HT1080 (cell line): ENCODE results near the gene TEX2. TPM values are rescaled to one million over a fixed set of nuclear protein-coding genes. Genes with fewer than 3 reads are reported as not detected.
"Not testable (repeated sequence)": the region's sequence is repeated elsewhere in the genome, so short reads cannot be mapped to it uniquely, and the experiment has no call there.

Source experiments
- DNase-seq: peaks from one replicate; pipeline ENCODE4 v3.0.0-alpha.2; 2015; ENCODE audit warnings: low read depth
- total RNA-seq: library from RNA; depleted of rRNA; stranded (reverse); fragments of >200 nt; shearing (Covaris generic); gene quantifications from 2 replicates; pipeline ENCODE4 v1.2.3, GENCODE V29; 2014

The TEX2 gene
- total RNA-seq, 1 experiment from 2014 or later = 15.2 TPM

DNA sequence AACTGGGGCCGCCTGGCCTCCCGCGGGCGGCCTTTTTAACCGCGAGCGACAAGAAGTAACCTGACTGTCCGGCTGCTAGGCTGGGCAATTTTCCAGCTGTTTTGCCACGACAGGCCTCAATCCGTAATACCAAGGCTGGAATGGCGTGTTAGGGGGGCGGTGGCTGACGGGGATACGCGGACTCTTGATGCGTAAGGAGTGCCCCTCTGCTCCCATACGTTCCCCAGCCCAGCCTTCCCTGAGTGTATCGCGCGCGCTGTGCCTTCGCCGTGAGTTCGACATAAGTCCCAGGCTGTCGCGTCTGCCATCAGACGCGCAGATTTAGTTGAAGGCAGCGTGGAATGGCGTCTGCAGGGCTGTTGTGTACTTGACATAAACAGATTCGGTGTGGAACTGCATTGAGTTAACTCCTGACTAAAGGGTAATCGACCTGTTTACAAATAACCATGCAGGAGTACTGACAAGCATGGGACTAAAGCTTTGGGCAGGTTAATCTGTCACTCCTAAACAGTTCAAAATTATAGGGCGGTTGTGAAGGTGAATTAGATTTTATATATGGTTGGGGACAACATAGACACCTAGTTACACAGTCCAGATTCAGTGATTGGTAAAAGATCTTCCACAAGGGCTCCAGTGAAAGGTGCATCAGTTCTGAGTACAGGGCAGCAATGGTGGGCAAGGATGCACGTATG, 116.5 kb downstream of the TEX2 start:
- DNase-seq = peak; percentile 38

DNA sequence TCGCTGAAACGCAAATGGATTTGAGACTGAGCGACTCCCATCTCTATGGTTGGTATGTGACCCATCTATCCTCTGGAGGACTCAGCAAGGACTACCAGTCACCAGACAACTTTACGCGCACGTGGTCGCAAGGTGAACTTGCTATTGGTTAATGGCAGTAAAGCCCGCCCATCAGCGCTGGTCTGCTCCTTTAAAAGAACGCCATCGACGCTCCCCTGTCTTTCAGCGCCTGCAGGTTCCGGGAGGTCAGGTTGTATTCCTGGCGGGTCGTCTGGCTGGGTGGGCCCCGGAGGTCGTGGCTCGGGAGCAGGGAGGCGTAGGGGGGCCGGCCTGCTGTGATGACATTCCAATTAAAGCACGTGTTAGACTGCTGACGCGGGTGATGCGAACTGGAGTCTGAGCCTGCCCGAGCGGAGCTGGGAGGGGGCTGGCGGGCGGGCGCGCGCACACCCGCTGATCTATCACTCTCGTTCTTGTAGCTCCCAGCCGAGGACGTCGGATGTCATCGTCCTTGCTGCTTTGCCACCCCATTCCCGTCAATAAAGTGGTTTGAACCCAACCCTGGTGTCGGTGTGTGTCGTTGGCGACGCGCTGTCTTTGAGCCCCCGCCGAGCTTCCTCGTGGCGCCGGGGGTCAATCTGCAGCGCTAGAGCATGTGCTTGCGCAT, 117.2 kb downstream of the TEX2 start:
- DNase-seq = peak; percentile 98

DNA sequence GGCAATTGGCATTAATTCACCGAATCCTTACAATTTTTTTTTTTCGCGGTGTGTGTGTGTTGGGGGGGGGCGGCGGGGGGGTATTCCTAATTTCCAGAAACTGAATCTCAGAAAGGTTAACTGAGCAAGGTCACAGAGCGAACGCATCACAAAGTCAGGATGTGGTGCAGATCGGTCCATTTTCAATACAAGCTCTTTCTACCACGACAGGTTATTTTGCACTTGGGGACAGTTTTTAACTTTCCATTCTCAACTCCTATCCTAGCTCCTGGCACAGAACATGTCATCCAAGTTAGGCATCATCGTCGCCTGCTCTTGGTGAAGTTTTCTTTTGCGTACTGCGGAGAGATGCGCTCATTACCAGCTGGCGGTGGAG, 117.7 kb downstream of the TEX2 start:
- DNase-seq = no peak

DNA sequence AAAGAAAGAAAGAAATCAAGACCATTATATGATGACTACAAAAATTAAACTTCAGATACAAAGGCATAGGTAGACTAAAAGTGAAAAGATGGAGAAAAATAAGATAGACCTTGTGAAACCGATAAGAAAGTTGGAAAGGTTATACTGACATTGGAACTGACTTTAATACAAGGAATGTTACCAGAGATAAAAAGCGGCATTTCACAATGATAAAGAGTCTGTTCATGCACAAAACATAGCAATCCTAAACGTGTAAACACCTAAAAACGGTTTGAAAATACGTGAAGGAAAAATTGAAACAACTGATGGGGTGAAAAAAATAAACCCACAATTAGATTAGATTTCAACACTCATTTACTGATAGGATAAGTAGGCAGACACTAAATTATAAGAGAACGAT, 123.5 kb downstream of the TEX2 start:
- no peak for DNase-seq

DNA sequence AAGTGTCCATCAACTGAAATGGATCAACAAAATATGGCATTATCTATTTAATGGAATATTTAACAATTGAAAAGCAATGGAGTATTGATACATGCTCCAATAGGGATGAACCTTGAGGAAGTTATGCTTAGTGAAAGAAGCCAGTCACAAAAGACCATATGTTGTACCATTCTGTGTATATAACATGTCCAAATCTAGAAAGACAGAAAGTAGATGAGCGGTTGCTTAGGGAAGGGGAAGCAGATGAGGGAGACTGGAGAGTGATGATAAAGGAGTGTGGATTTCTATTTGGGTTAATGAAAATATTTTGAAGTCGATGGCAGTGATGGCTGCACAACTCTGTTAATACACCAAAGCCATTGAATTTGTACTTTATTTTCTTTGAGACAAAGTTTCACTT, 124.6 kb downstream of the TEX2 start:
- no peak for DNase-seq

DNA sequence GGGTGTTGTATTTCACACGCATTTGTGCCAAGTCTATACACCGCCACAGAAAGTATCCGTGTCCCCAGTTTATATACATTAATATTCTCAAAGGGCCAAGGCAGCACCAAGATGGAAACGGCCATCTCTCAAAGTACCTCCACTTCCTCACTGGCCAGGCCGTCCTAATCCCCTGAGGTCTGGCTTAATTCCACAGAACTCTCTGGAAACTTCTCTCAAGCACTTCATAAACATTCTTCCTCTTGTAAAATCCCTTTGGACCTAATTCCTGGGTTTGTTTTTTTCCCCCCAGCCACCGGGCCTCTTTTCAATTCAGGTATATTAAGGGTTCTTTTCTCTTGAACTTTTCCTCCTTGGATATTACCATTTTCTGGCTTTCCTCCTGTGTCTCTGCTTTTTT, 128.1 kb downstream of the TEX2 start:
- no peak for DNase-seq

DNA sequence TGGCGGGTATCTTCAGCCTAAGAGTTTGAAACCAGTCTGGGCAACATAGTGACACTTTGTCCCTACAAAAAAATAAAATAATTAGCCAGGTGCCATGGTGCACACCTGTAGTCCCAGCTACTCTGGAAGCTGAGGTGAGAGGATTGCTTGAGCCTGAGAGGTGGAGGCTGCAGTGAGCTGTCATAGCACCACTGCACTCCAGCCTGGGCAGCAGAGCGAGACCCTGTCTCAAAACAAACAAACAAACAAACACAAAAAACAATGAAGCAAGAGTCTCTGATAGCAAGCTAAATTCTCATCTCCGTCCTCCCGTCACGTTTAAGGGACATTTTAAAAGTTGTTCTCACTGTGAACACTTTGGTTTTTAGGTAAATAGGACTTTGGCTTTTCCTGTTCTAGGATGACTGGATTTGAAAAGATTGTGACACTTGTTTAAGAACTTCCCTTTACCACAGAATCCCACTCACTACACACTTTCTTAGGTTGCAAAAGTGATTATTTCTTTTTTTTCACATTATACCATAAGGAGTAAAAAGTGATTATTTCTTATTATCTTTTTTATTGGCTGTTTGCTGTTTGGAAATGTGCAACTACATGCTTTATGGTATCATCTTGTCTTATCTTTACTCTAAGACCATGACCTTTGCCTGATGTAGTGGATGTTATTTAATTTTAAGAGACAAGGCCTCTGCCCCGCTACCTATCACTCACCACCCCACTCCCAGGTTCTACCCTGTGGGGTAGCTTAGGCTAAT, 128.7 kb downstream of the TEX2 start:
- no peak for DNase-seq

DNA sequence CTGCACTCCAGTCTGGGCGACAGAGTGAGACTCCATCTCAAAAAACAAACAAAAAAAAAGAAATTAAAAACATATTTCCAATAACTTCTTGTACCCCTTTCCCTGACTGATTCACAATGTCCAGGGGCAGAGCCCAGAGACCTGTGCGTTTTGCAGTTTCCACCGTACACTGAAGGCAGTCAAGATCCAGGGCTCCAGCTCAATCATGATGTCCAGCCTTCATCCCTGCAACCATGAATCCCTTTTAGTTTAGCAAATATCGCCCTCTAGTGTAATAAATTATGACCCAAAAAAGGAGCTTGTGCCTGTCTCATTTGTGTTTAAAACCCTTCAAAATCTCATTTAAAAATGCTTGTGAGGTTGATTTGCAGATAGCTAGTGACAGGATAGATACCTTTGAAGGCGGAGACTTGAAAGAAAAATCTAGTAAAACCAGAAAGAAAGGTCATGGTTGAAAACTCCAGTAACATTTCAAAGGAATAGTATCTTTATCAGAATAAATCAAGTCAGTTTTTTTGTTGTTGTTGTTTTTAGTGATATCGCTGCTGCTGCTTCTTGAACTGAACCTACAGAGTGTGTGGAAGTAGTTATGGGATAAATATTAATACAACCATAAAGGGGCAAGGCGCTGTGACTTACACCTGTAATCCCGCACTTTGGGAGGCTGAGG, 129.4 kb downstream of the TEX2 start:
- DNase-seq = peak; percentile 75

DNA sequence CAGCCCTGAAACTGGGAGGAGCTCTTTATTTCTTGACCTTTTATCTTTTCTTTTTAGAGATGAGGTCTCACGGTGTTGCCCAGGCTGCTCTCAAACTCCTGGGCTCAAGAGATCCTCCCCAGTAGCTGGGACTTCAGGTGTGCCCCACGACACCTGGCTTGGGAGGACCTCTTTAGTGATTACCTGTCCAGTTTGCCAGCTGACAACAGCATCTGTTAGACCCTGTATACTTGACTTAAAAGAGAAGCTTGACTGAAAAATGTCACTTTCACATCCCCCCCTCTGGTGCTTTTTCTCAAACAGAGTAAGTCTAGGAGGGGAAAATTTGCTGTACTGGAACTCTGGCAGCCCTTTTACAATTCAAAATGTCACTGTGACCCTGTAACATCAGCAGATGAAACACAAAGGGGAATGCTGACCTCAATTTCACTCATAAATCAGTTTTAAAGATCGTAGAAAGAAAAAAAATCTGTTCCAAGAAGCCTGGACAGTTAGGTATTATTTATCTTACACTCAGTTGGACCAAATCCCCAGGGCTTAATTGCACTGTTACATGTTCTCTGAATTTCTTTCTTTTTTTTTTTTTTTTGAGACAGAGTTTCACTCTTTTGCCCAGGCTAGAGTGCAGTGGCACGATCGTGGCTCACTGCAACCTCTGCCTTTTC, 131.3 kb downstream of the TEX2 start:
- DNase-seq = no peak

DNA sequence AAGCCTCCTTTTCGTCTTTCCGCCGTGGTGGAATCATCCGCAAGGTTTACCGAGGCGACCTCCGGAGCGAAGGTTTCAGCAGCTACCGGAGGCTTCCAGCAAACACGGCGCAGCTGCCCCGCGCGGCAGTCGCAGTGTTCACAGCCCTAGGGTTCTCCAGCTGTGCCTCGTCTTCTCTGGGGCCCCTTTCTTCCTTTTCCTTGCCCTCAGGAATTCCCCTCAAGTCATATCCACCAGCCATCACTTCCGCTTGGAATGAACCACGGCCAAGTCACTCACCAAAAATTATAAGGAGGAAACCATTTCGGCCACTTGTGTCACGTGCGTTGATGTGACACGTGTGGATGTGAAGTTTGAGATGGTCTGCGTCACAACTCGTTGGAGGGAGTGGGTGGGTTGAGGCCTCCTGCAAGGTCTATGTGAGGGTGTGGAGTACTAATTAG, 132.5 kb downstream of the TEX2 start:
- DNase-seq = no peak

DNA sequence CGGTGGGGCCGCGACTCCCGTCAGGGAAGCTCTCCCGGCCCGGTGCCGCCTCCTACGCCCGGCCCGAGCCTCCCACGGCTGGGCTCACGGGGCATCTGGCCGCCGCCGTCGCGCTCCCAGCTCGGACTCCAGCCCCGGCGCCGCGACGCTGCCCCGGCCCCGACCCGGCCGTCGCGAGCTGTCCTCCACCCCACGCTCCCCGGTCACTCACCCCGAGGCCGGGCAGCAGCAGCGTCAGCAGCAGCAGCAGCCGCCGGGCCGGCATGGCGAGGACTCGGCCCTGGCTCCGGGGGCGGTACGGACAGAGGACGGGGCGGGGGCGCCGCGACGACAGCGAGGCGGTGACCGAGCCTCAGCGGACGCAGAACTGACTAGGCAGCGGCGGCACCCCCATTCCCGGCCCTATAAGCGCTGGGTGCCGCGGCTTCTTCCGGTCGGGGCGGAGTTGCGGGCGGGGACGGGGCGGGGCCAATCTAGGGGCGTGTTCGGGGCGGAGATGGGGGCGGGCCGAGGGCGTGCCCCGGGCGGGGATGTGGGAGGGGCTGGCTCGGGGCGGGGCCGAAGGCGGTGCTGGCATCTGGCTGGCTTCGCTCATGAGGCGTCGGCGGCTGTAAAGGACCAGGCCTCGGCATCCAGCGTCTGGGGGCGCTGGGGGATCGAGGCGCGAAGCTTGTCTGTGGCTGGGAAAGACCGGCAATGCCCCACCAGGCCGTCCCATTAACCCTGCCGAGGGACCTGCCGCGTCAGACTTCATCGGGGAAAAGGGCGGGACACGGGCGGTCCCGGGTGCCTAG, 133.1 kb downstream of the TEX2 start, which contains the start of gene ERN1:
Gene ERN1 (minus strand): TSS at position 380 of the 794 bp plus-strand sequence. CDS start 115 bp downstream, at position 265.
- peak; percentile 80 for DNase-seq

DNA sequence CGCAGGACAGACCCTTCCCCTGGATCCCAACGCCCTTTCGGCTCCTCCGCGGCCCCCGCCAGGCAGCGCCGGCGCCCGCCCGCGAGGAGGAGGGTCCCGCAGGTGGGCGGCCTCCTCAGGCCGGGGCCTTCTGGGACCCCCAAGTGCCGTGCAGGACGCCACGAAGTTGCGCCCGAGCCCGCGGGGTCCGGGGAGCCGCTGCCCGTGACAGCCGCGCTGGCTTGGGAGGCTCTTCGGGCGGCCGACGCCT, 133.6 kb downstream of the TEX2 start:
- no peak for DNase-seq

DNA sequence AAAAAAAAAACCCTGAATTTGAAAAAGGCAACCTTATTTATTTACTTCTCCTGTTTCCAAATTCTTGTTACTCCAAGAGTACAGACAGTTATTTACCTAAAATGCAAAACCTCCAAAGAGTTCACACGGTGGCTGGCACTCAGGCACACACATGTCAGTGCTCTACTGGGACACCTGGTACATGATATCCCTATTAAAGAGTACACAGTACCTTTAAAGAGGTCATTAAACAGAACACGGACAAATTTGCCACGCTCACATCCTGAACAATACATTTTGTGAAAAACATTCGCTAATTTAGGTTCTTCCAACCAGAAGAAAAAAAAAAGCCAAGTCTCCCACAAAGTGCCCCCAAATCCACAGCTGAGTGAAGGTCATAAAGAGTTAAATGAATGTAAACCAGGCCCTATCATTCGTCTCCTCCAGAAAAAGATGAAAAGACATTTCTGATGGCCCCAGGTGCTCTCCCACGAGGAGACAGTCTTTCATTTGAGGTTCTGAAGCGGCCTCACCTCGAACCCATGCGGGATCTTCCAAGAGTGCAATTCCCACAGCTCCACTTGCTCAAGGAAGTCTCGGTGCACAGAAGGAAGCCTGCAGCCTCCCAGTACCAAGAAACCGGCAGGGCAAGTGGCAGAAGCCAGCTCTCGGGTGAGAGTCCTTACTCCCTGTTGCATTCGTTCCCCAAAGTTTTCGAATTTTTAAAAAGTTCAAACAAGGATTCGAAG, 134.1 kb downstream of the TEX2 start:
- DNase-seq = peak; percentile 27

DNA sequence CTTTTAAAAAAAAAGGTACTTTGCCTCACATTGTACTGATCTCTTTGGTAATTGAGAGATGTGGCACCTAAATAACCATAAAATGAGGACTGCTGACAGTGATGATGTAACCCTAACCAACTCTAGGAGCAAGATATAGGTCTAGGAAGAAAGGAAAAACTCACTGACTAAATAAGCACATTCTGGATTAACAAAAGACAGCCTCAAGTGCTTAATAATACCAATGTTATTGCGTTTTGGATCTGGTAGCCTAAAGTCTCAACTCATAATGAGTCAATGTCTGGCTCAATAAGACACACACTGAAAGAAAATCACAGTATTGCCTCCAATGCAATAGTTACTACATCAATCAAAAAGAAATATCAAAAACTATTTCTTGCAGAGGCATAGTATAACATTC, 136.1 kb downstream of the TEX2 start:
- no peak for DNase-seq

DNA sequence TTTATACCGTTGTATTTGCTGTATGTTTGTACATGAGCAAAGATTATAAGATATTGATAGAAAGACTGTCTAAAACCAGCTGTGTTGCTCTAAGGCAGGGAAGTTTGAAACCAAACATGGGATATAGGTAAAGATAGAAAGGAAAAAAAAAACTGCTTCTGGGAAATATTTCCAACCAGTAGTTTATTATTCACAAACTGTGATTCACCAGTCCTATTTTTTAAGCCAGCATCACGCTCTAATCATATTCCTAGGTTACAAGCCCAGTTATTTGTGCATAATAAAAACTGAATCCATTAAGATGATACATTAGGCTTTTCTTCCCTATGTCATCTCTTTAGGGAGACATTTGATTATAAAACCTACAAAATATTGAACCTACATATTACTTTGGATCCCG, 137.1 kb downstream of the TEX2 start:
- no peak for DNase-seq

DNA sequence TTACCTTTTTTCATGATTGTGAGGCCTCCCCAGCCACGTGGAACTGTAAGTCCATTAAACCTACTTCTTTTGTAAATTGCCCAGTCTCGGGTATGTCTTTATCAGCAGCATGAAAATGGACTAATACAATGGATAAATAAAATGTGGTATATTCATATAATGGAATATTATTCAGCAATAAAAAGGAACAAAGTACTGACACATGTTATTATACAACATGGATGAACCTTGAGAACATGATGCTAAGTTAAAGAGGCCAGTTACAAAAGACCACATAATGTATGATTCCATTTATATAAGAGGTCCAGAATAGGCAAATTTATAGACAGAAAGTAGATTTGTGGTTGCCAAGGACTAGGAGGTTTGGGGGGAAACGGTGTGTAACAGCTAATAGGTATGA, 138.5 kb downstream of the TEX2 start:
- no peak for DNase-seq

DNA sequence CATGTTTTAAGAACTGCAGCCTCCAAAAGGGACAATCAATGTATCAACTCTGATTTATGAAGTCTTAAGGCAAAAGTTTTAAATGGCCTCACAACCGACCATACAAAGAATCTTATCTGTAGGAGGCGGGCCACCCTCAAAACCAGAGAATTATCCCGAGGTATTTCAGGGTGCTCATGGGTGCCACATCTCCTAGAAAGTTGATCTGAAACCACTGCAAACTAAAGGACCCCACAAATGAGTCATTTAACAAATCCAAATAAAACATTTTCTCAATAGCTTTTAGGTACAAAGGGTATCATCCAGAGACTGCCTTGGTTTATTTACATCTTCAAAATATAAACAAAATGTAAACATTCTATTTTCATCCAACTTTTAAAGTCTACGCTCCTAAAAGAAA, 139.9 kb downstream of the TEX2 start:
- DNase-seq = no peak

DNA sequence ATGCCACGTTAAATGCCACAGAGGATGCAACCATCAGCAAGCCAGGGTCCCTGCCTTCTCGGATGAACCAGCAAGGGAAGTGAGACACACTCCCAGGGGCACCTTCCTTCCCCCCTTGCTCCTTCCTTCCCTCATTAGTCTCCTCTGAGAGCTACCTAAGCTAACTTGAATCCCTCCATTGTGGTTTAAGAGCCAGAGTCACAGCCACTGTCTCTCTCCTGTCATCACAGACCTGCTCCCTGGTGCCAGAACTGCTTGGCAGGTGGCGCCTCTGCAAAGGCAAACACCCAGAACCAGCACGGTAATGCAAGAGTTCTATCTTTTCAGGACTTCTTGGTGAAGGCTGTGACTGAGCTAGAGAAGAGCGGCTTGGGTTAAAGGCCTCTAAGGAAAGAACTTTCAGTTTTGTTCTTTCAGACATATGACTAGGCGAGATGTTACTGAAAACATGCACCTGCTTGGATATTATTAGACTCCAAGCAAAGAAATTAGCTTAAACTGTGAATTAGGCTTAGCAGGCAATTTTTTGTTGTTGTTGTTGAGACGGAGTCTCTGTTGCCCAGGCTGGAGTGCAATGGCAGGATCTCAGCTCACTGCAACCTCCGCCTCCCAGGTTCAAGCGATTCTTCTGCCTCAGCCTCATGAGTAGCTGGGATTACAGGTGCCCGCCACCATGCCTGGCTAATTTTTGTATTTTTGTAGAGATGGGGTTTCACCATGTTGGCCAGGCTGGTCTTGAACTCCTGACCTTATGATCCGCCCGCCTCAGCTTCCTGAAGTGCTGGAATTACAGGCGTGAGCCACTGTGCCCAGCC, 141.9 kb downstream of the TEX2 start:
- DNase-seq = not testable (repeated sequence)

DNA sequence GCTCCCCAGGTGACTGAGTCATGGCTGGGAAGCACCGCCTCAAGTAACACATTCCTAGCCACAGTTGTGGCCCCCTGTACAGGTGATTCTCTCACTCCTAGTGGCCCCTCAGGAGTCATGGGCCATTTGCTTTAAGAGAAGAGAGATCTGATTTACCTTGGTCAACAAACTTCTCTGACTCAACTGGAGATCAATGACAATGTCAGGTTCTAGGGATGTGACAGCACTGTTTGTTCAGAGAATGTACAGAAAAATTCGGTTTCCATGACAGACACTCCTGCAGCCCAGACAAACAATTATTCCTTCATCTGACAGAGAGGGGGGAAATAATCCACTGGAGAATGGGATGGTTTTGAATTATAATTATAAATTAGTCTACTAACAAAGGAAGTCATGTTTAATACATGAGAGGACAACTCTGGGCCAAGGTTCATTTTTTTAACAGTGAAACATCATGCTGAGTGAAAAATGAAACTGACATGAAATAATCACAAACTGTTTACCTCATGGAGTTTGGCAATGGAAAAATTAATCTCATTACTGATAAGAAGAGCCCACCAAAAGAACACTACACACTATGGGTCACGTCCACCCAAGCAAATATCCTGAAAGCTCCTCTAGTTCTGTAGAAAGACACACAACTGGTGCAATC, 142.8 kb downstream of the TEX2 start:
- no peak for DNase-seq
